Thyroid gland (tissue), 4 donors: ENCODE measurements around the gene CDC42SE2. TPM values are rescaled to one million over a fixed set of nuclear protein-coding genes. Genes with fewer than 3 reads are reported as not detected.

Source experiments
- DNase-seq, 2 donors: peaks; one replicate each; pipeline ENCODE4 v3.0.0-alpha.2; 2019
- H3K27ac ChIP-seq, 3 donors: fragments of 200-600 bp; sonication (generic); 1 replicate in 2 of 3; 2 replicates in 1 of 3; pipeline ENCODE4 v1.5.1; 2016 to 2019; ENCODE audit warnings: mild to moderate bottlenecking in 1 of 3, moderate library complexity in 1 of 3
- H3K27me3 ChIP-seq: fragments of 200-600 bp; sonication (generic); one replicate; pipeline ENCODE4 v1.5.1; 2019
- H3K36me3 ChIP-seq, 2 donors: fragments of 200-600 bp; sonication (generic); one replicate each; pipeline ENCODE4 v1.5.1; 2016 to 2019
- H3K4me1 ChIP-seq, 2 donors: fragments of 200-600 bp; sonication (generic); one replicate each; pipeline ENCODE4 v1.5.1; 2017 to 2019
- H3K4me3 ChIP-seq, 3 donors: fragments of 200-600 bp; sonication (generic); replicated peaks in 1 of 3; 1 replicate in 2 of 3; 2 replicates in 1 of 3; pipeline ENCODE4 v1.5.1; 2016; ENCODE audit warnings: mild to moderate bottlenecking in 1 of 3
- H3K9me3 ChIP-seq: fragments of 200-600 bp; sonication (generic); one replicate; pipeline ENCODE4 v1.5.1; 2017
- POLR2A ChIP-seq, 2 donors: fragments of 450-650 bp; IDR thresholded peaks; one replicate each; pipeline ENCODE4 v1.6.1; 2017; ENCODE audit warnings: antibody characterized with exemption in 2 of 2, mild to moderate bottlenecking in 2 of 2, moderate library complexity in 1 of 2
- WGBS, 2 donors: methylation state at CpG; one replicate each; pipeline ENCODE4 v1.1.5; 2017; 5-methylcytosine and 5-hydroxymethylcytosine counted together
- intact Hi-C: fragments of 100-400 bp; cut with DNase I; formaldehyde crosslinking; loops from one replicate; pipeline ENCODE4 v1.15.1; 2023
- total RNA-seq, 4 donors: library from RNA; depleted of rRNA; stranded (reverse); fragments of >200 nt; gene quantifications; one replicate each; pipeline ENCODE4 v1.2.3, GENCODE V29; 2016
- TF ChIP-seq, protein P1 (sequence below), 6 experiments: fragments of 200-600 bp in 3 of 6; fragments of 450-650 bp in 3 of 6; sonication (generic) in 3 of 6; IDR thresholded peaks; one replicate each; pipeline ENCODE4 v1.5.1; 2016 to 2019; ENCODE audit warnings: antibody characterized with exemption in 6 of 6, mild to moderate bottlenecking in 2 of 6, inconsistent platforms in 1 of 6, moderate library complexity in 1 of 6

CDC42SE2 gene
- total RNA-seq, 4 donors from 2014 or later, result 74.9 to 92.5 (median 83.8) TPM

DNA sequence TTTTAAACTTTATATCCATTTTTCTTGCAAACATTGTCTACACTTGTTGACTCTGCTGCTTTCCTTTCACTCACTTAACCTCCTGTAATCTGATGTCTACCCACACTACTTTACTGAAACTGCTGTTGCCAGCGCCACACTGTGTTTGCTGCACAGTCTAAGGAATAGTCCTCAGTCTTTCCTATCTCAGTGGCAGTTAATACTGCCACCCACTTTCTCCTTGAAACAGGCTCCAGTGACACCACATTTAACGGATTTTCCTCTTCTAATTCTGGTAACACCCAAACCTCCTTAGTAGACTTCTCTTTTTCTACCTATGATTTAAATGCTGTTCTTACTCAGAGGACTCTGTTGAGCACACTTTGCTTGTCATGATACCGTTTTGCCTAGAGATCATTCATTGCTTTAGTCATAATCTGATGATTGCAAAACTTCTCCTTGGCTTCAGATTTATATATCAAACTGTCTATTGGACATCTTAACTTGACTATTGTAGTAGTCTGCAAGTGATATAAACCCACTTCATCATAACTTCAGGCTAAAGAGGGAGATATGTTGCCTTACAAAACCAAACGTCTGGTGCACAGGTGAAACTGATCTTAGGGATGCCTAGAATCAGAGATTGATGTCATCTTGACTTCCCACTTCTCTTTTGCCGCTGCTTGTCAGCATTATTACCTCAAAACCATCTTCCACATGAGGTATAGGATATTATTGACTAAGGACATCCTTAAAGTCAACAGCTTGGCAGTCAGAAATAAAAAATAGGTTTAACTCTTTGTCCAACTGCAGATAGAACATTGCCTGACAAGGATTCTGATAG is 94.1 kb downstream of the CDC42SE2 start:
- WGBS, 2 donors, result 82 to 92% methylated on average over 5 of the region's 5 CpGs
- TF ChIP-seq, protein P1, sequence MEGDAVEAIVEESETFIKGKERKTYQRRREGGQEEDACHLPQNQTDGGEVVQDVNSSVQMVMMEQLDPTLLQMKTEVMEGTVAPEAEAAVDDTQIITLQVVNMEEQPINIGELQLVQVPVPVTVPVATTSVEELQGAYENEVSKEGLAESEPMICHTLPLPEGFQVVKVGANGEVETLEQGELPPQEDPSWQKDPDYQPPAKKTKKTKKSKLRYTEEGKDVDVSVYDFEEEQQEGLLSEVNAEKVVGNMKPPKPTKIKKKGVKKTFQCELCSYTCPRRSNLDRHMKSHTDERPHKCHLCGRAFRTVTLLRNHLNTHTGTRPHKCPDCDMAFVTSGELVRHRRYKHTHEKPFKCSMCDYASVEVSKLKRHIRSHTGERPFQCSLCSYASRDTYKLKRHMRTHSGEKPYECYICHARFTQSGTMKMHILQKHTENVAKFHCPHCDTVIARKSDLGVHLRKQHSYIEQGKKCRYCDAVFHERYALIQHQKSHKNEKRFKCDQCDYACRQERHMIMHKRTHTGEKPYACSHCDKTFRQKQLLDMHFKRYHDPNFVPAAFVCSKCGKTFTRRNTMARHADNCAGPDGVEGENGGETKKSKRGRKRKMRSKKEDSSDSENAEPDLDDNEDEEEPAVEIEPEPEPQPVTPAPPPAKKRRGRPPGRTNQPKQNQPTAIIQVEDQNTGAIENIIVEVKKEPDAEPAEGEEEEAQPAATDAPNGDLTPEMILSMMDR (IDR thresholded peaks at IDR 0.05), result no peak
- no peak for TF ChIP-seq POLR2A (IDR thresholded peaks at IDR 0.05)
- Histone ChIP-seq H3K9me3 (no peaks in the 10 kb centered on the region), H3K4me3 (no peak overlapping the region), H3K36me3 (no peaks in the 10 kb centered on the region), H3K4me1 (peaks cover 8 to 13% of the 10 kb centered on the region in 2 donors), H3K27ac (no peak overlapping the region), H3K27me3 (no peaks in the 10 kb centered on the region)
- DNase-seq, result no peak
- intact Hi-C loops, result no loop called here

DNA sequence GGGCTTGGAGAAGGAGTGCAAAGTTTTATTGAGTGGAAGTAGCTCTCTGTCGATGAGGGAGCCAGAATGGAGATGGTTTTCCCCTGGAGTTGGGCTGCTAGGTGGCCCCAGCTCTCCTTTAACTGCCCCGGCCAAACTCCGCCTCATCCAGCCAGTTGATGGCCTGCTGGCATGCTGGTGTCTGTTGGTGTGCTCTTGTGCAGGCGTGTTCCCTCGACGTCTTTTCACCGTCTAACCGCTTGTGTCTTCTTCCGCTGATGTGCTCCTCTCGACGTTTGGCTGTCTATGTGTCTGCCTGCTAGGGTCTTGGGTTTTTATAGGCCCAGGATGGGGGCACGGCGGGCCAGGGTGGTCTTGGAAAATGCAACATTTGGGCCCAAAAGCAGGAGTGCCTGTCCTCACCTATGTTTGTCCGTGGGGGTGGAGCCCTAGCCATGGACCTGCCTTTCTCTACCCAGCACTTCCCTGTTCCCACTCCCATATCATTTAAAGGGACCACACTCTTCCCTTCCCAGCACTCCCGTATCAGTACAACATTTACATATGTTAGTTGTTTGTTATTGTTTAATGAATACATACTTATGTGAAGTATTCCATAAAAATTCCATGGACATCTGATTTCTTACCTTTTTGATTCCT is 97.9 kb downstream of the CDC42SE2 start:
- H3K27me3 ChIP-seq, result no peaks in the 10 kb centered on the region
- no peaks in the 10 kb centered on the region for H3K9me3 ChIP-seq
- H3K4me1 ChIP-seq, result peaks cover 5 to 16% of the 10 kb centered on the region in 2 donors
- no peak overlapping the region for H3K4me3 ChIP-seq
- no peak for DNase-seq
- H3K36me3 ChIP-seq, result no peaks in the 10 kb centered on the region
- 94 to 95% methylated on average over 15 of the region's 15 CpGs for WGBS, 2 donors
- intact Hi-C loops, result no loop called here
- TF ChIP-seq, protein P1 (IDR thresholded peaks at IDR 0.05), result no peak
- no peak for TF ChIP-seq POLR2A (IDR thresholded peaks at IDR 0.05)
- H3K27ac ChIP-seq, result no peak overlapping the region

DNA sequence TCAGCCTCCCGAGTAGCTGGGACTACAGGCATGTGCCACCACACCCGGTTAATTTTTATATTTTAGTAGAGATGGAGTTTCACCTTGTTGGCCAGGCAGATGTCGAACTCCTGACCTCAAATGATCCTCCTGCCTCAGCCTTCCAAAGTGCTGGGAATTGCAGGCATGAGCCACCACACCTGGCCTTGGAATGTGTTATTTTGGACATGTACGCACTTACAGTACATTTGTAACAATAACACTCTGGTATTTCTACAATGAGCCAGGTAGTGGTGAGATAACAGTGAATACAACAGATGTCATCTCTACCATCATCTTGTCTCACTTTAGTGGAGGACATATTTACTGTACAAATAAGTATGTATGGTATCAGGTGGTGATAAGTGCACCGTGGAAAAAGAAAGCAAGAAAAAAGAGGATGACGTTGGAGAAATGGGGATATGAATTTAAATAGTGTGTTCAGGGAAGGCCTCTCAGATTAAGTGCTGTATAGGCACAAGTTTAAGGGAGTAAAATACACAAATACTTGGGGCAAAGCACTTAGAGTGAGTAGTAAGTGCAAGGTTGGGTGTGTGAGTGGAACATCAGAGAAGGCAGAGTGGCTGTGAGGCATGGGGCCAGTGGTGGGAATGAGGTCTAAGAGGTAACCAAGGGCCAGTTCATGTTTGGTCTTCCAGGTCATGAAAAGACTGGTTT is 100.1 kb downstream of the CDC42SE2 start:
- 80 to 83% methylated on average over 6 of the region's 6 CpGs for WGBS, 2 donors
- DNase-seq, result no peak
- peaks cover 5 to 13% of the 10 kb centered on the region in 2 donors for H3K4me1 ChIP-seq
- intact Hi-C loops, result no loop called here
- H3K36me3 ChIP-seq, result no peaks in the 10 kb centered on the region
- no peak overlapping the region for H3K27ac ChIP-seq
- TF ChIP-seq, protein P1 (IDR thresholded peaks at IDR 0.05), result no peak
- TF ChIP-seq POLR2A (IDR thresholded peaks at IDR 0.05), result no peak
- H3K4me3 ChIP-seq, result no peak overlapping the region
- no peaks in the 10 kb centered on the region for H3K27me3 ChIP-seq
- no peaks in the 10 kb centered on the region for H3K9me3 ChIP-seq

DNA sequence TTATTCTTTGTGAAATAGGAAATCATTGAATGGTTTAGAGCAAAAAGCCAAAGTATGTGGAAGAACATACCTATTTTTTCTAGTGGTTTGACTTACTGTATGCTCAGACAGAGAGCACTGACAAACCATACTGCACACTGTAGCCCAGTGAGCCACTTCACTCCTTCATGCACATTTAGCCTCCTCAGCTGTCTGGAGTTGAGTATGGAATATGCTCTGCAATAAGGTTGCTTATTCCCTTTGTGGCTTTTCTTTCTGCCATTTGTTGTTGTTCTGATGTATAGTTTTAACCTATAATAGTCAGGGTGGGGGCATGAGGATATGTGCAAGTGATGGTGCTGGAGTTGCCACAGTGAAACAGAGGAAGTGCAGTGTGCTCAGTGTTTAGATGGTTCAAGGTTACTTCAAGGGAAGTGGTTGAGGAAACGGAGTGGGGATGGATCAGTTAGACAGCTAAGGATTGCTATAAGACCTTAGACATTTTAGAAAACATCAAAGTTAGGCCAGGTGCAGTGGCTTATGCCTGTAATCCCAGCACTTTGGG is 100.7 kb downstream of the CDC42SE2 start:
- intact Hi-C loops, result no loop called here
- Histone ChIP-seq H3K4me3 (no peak overlapping the region), H3K27ac (no peak overlapping the region), H3K4me1 (peaks cover 5 to 10% of the 10 kb centered on the region in 2 donors), H3K36me3 (no peaks in the 10 kb centered on the region), H3K9me3 (no peaks in the 10 kb centered on the region), H3K27me3 (no peaks in the 10 kb centered on the region)
- TF ChIP-seq POLR2A (IDR thresholded peaks at IDR 0.05), result no peak
- TF ChIP-seq, protein P1 (IDR thresholded peaks at IDR 0.05), result no peak
- no peak for DNase-seq
- 85 to 89% methylated on average over 1 of the region's 1 CpG for WGBS, 2 donors
